Upper lobe of left lung (tissue), 6 donors: ENCODE results near the gene ADCY7. TPM values are rescaled to one million over a fixed set of nuclear protein-coding genes. Genes with fewer than 3 reads are reported as not detected.

ENCODE experiments used
- ATAC-seq, 2 donors: fragments of 200-7000 bp; cut with Tn5 transposase; one replicate each; pipeline ENCODE4 v1.9.1; 2022; ENCODE audit warnings: mild to moderate bottlenecking in 2 of 2, moderate library complexity in 2 of 2; ENCODE audit not compliant: low FRiP score in 2 of 2
- DNase-seq, 2 donors: peaks; one replicate each; pipeline ENCODE4 v3.0.0-alpha.2; 2019 to 2020
- H3K27ac ChIP-seq, 4 donors: fragments of 200-600 bp; sonication (generic); one replicate each; pipeline ENCODE4 v1.5.1; 2016 to 2019
- H3K27me3 ChIP-seq, 4 donors: fragments of 200-600 bp; sonication (generic); one replicate each; pipeline ENCODE4 v1.5.1; 2017 to 2019
- H3K36me3 ChIP-seq, 4 donors: fragments of 200-600 bp; sonication (generic); one replicate each; pipeline ENCODE4 v1.5.1; 2016 to 2019
- H3K4me1 ChIP-seq, 4 donors: fragments of 200-600 bp; sonication (generic); one replicate each; pipeline ENCODE4 v1.5.1; 2018 to 2019
- H3K4me3 ChIP-seq, 4 donors: fragments of 200-600 bp; sonication (generic); one replicate each; pipeline ENCODE4 v1.5.1; 2017 to 2019; ENCODE audit warnings: mild to moderate bottlenecking in 2 of 4, moderate library complexity in 1 of 4
- H3K9me3 ChIP-seq, 4 donors: fragments of 200-600 bp; sonication (generic); one replicate each; pipeline ENCODE4 v1.5.1; 2018 to 2019
- EP300 ChIP-seq, 4 donors: sonication (generic); formaldehyde crosslinking; IDR thresholded peaks; one replicate each; pipeline ENCODE4 v1.5.1; 2017; ENCODE audit warnings: antibody characterized with exemption in 4 of 4, control low read depth in 2 of 4
- POLR2A ChIP-seq, 4 donors: fragments of 450-650 bp; IDR thresholded peaks; one replicate each; pipeline ENCODE4 v1.5.1; 2016 to 2017; ENCODE audit warnings: antibody characterized with exemption in 4 of 4, mild to moderate bottlenecking in 2 of 4
- POLR2AphosphoS5 ChIP-seq, 2 donors: sonication (generic); formaldehyde crosslinking; IDR thresholded peaks; one replicate each; pipeline ENCODE4 v1.5.1; 2017; ENCODE audit warnings: antibody characterized with exemption in 2 of 2
- WGBS, 2 donors: methylation state at CpG; one replicate each; pipeline ENCODE4 v1.1.5; 2017 to 2018; 5-methylcytosine and 5-hydroxymethylcytosine counted together
- total RNA-seq, 6 donors: library from RNA; depleted of rRNA in 4 of 6; stranded (reverse); fragments of >200 nt in 4 of 6; gene quantifications; one replicate each; pipeline versions ENCODE4 v1.1.0 to v1.2.1, GENCODE V29; 2016 to 2021
- TF ChIP-seq, protein P1 (sequence below), 6 experiments: fragments of 450-650 bp in 4 of 6; fragments of 200-600 bp in 2 of 6; sonication (generic) in 2 of 6; IDR thresholded peaks; one replicate each; pipeline ENCODE4 v1.5.1; 2016 to 2019; ENCODE audit warnings: antibody characterized with exemption in 6 of 6
- donor health status: DM: no; HTN: no; CAD: no; lungs with moderate emphysema.
- donor health status: DM: no; HTN: yes; CAD: no; lungs with severe emphysema.

The ADCY7 gene
- total RNA-seq, 6 donors from 2014 or later, result 46.9 to 177 (median 101) TPM

- TF ChIP-seq, protein P1, sequence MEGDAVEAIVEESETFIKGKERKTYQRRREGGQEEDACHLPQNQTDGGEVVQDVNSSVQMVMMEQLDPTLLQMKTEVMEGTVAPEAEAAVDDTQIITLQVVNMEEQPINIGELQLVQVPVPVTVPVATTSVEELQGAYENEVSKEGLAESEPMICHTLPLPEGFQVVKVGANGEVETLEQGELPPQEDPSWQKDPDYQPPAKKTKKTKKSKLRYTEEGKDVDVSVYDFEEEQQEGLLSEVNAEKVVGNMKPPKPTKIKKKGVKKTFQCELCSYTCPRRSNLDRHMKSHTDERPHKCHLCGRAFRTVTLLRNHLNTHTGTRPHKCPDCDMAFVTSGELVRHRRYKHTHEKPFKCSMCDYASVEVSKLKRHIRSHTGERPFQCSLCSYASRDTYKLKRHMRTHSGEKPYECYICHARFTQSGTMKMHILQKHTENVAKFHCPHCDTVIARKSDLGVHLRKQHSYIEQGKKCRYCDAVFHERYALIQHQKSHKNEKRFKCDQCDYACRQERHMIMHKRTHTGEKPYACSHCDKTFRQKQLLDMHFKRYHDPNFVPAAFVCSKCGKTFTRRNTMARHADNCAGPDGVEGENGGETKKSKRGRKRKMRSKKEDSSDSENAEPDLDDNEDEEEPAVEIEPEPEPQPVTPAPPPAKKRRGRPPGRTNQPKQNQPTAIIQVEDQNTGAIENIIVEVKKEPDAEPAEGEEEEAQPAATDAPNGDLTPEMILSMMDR (IDR thresholded peaks at IDR 0.05), result no peak
- TF ChIP-seq EP300 (IDR thresholded peaks at IDR 0.05) (no peak), POLR2AphosphoS5 (IDR thresholded peaks at IDR 0.05) (no peak), POLR2A (IDR thresholded peaks at IDR 0.05) (no peak)
- Histone ChIP-seq H3K4me3 (peak overlapping the region in 2 of 4 donors; percentile 72 to 80), H3K27ac (peak overlapping the region in 3 of 4 donors; percentile 35 to 65 (median 48)), H3K9me3 (no peaks in the 10 kb centered on the region), H3K36me3 (no peaks in the 10 kb centered on the region), H3K4me1 (peaks cover 16 to 41% (median 25%) of the 10 kb centered on the region in 4 donors), H3K27me3 (no peaks in the 10 kb centered on the region)
- DNase-seq (peak in 1 of 2 donors; percentile 66), ATAC-seq (no peak)
- WGBS, 2 donors, result 64 to 65% methylated on average over 11 to 16 of the region's 33 CpGs
Observed at GRCh38 chr16:50244504-50245416, 21.6 kb upstream of the ADCY7 start.

DNA sequence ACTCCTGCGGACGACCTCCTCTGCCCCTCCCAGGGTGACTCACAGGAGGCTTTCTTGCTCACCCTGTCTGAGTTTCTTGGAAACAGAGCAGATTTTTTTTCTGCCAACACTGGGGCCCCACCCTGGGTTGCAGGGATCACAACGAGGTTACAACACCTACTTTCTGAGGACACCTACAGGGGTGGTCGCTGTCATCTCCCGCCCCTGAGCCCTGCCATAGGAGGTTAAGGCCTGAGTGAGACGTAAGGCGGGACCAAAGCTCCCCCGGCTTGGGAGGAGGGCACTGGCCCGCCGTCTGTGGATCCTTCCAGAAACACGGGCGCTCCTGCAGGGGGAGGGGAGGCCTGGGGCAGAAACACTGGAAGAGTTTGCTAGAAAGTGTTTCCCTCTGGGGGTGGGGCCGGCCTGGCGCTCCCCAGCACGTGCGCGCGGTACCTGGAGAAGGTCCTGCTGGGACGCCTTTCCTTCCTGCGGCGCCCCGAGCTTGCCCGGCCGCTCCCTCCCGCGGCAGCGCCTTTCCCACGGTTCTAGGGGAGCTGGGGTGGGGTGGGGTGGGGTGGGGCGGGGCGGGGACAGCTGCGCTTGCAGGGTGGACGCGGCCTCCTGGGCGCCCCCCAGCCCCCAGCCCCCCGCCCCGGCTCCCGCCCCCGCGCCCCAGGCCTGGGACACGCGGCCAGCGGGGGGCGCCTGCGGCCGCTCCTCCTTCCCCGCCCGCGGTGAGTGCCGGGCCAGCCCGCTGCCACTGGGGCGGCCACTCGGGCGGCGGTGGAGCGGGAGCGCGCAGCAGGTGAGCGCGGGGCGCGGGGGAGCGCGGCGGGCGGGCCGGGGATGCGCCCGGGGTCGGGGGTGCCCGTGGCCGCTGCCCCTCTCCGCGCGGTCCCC is 20.7 kb upstream of the ADCY7 start:
- no peaks in the 10 kb centered on the region for H3K27me3 ChIP-seq
- no peaks in the 10 kb centered on the region for H3K36me3 ChIP-seq
- TF ChIP-seq EP300 (IDR thresholded peaks at IDR 0.05), result no peak
- TF ChIP-seq, protein P1 (IDR thresholded peaks at IDR 0.05), result peak in 5 of 6 experiments; percentile 23 to 75 (median 31)
- no peak for TF ChIP-seq POLR2AphosphoS5 (IDR thresholded peaks at IDR 0.05)
- TF ChIP-seq POLR2A (IDR thresholded peaks at IDR 0.05), result peak in 1 of 4 donors; percentile 19
- ATAC-seq, result peak; percentile 50 to 88
- 1 to 22% methylated on average over 2 to 28 of the region's 74 CpGs for WGBS, 2 donors
- peak overlapping the region; percentile 64 to 80 (median 73) for H3K4me3 ChIP-seq
- peak overlapping the region in 3 of 4 donors; percentile 48 to 84 (median 83) for H3K27ac ChIP-seq
- peak; percentile 69 to 92 for DNase-seq
- peaks cover 16 to 42% (median 26%) of the 10 kb centered on the region in 4 donors for H3K4me1 ChIP-seq
- H3K9me3 ChIP-seq, result no peaks in the 10 kb centered on the region

GRCh38 chr16:50246299-50247122 is 19.8 kb upstream of the ADCY7 start:
- 22 to 35% methylated on average over 8 to 18 of the region's 46 CpGs for WGBS, 2 donors

More at GRCh38 chr16:50246299-50247122, 19.8 kb upstream of the ADCY7 start:
- Histone ChIP-seq H3K27me3 (no peaks in the 10 kb centered on the region), H3K9me3 (no peaks in the 10 kb centered on the region), H3K4me1 (peaks cover 20 to 49% (median 32%) of the 10 kb centered on the region in 4 donors), H3K36me3 (no peaks in the 10 kb centered on the region), H3K4me3 (peak overlapping the region; percentile 63 to 80 (median 73)), H3K27ac (peak overlapping the region; percentile 35 to 84 (median 66))
- peak; percentile 58 to 88 for DNase-seq
- TF ChIP-seq, protein P1 (IDR thresholded peaks at IDR 0.05), result no peak
- TF ChIP-seq EP300 (IDR thresholded peaks at IDR 0.05), result no peak
- TF ChIP-seq POLR2A (IDR thresholded peaks at IDR 0.05), result no peak
- TF ChIP-seq POLR2AphosphoS5 (IDR thresholded peaks at IDR 0.05), result no peak
- ATAC-seq, result peak in 1 of 2 donors; percentile 27
